ENCODE data around the gene ENPP1. TPM values are rescaled to one million over a fixed set of nuclear protein-coding genes. Genes with fewer than 3 reads are reported as not detected.
"Not testable (repeated sequence)": the region's sequence is repeated elsewhere in the genome, so short reads cannot be mapped to it uniquely, and the experiment has no call there.

ENPP1 gene
- total RNA-seq, 1 experiment from 2014 or later = 6.5 TPM

DNA sequence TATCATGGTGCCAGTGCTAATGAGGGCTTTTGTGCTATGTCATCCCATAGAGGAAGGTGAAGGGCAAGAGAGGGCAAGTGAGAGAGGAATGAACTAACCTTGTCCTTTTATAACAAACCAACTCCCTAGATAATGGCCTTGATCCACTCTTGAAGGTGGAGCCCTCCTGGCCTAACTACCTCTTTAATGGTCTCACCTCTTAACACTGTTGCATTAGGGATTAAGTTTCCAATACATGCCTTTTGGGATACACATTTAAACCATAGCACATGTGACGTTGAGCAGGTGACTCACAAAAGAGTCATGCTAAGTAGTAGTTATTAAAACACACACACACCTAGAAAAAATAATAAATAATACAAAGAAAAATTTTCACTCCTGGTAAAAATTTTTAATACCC, 106.4 kb downstream of the ENPP1 start (continued):
- TF ChIP-seq, protein P1, sequence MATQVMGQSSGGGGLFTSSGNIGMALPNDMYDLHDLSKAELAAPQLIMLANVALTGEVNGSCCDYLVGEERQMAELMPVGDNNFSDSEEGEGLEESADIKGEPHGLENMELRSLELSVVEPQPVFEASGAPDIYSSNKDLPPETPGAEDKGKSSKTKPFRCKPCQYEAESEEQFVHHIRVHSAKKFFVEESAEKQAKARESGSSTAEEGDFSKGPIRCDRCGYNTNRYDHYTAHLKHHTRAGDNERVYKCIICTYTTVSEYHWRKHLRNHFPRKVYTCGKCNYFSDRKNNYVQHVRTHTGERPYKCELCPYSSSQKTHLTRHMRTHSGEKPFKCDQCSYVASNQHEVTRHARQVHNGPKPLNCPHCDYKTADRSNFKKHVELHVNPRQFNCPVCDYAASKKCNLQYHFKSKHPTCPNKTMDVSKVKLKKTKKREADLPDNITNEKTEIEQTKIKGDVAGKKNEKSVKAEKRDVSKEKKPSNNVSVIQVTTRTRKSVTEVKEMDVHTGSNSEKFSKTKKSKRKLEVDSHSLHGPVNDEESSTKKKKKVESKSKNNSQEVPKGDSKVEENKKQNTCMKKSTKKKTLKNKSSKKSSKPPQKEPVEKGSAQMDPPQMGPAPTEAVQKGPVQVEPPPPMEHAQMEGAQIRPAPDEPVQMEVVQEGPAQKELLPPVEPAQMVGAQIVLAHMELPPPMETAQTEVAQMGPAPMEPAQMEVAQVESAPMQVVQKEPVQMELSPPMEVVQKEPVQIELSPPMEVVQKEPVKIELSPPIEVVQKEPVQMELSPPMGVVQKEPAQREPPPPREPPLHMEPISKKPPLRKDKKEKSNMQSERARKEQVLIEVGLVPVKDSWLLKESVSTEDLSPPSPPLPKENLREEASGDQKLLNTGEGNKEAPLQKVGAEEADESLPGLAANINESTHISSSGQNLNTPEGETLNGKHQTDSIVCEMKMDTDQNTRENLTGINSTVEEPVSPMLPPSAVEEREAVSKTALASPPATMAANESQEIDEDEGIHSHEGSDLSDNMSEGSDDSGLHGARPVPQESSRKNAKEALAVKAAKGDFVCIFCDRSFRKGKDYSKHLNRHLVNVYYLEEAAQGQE (IDR thresholded peaks at IDR 0.05; ENCODE audit: low read depth) = no peak
- TF ChIP-seq RAD21 (IDR thresholded peaks at IDR 0.05; ENCODE audit: low read depth) = no peak

DNA sequence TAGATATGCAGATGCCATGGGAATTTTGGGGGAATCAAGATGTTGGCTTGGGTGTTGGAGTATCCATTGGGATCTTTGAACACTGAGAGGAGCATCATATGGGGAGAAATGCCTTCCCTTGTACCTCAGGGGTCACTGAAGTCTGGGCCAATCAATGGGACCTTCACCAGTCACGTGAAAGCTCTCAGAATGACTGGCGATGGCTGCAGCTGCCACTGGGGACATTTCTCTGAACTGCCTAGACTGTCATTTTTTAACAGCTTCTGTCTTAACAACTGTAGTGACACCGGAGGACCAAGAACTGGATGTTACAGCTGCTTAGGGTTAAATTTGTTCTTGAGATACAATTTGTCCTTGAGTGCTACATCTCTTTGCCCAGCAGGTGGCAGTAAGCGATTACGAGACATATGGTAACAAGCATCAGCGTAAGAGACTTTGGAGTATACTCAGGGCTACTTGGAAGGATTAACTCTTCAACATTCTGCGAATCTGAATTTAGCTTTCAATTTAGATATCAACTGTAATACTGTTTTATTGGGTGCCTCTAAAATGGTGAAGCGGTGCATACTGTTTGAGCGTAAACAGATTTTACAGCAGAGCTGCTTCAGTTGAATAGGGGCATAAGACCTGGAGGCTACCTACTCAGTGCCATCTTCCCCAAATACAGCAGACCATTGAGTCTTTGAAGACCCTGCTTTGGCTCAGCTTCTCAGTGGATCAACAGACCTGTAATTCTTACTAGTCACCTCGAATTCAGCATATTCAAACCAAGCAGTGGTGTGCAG, 107.3 kb downstream of the ENPP1 start:
- Histone ChIP-seq H3K27me3 (ENCODE audit: insufficient read depth, low read length) (no peaks in the 10 kb centered on the region), H4K20me1 (ENCODE audit: insufficient read depth) (no peaks in the 10 kb centered on the region), H3K4me1 (ENCODE audit: control insufficient read depth in 1 of 2, insufficient read depth in 2 of 2, low read length in 2 of 2) (0 out of 4 replicates have a peak, but pooled peaks cover 0 to 7% of the 10 kb centered on the region in 2 experiments), H3K27ac (ENCODE audit: low read depth, low read length) (no peak overlapping the region), H3K9me2 (ENCODE audit: insufficient read depth) (no peaks in the 10 kb centered on the region), H3K4me2 (ENCODE audit: low read length) (peak overlapping the region; percentile 47), H3K79me2 (ENCODE audit: insufficient read depth, low read length) (no peaks in the 10 kb centered on the region), H3K4me3 (replicated peaks in 1 of 2; ENCODE audit: low read depth in 1 of 2, low read length in 2 of 2) (no peak overlapping the region), H3K9me3 (ENCODE audit: control insufficient read depth in 1 of 2, insufficient read depth in 1 of 2, low read depth in 1 of 2, low read length in 2 of 2) (no peaks in the 10 kb centered on the region), H3K36me3 (ENCODE audit: control insufficient read depth in 1 of 2, insufficient read depth in 2 of 2, low read length in 2 of 2) (no peaks in the 10 kb centered on the region), H3K9ac (ENCODE audit: low read length) (no peak overlapping the region), H2AFZ (ENCODE audit: low read depth, low read length, poor library complexity, severe bottlenecking) (peak overlapping the region; percentile 100)
- peak; percentile 92 for ATAC-seq
- ChIA-PET POLR2A (interaction anchor here (2.1 kb wide), 1 partner anchor 36 kb away, joined by 5 read pairs; the partner anchor contains the start of gene CCN2), CTCF (interaction anchor here (0.7 to 2.6 kb wide), 16 partner anchors 9 to 386 kb away, joined by 3 to 28 read pairs (median 4); no protein-coding TSS in a partner anchor), RAD21 (ENCODE audit: low non-redundant PET in 1 of 2, low total read pairs in 2 of 2, uncharacterized antibody in 2 of 2, unreplicated experiment in 2 of 2) (no interaction called here)
- no TSS peak for BruUV-seq (replicated peaks)
- TF ChIP-seq POLR2AphosphoS5 (IDR thresholded peaks at IDR 0.05; ENCODE audit: low read depth, low read length) (no peak), SRF (IDR thresholded peaks at IDR 0.05; ENCODE audit: low read depth) (no peak), CTCF (IDR thresholded peaks at IDR 0.05 in 2 of 3, conservative IDR thresholded peaks at IDR 0.05 in 1 of 3; ENCODE audit: borderline replicate concordance in 1 of 3, insufficient read depth in 1 of 3, low read depth in 2 of 3, low read length in 2 of 3) (peak; percentile 75 to 94 (median 87)), RAD21 (IDR thresholded peaks at IDR 0.05; ENCODE audit: low read depth) (peak; percentile 78), CBX3 (IDR thresholded peaks at IDR 0.05; ENCODE audit: low read depth) (0 out of 2 replicates have a peak, but pooled peaks have one; percentile 47)
- intact Hi-C loops (cut with micrococcal nuclease) = no loop called here
- DNase-seq (ENCODE audit: low read depth, low spot score) = peak; percentile 68

- H3K79me2 ChIP-seq (ENCODE audit: insufficient read depth, low read length); H3K27ac ChIP-seq (ENCODE audit: low read depth, low read length); H3K4me3 ChIP-seq (replicated peaks in 1 of 2; ENCODE audit: low read depth in 1 of 2, low read length in 2 of 2); H3K27me3 ChIP-seq (ENCODE audit: insufficient read depth, low read length); RAD21 ChIA-PET (ENCODE audit: low non-redundant PET in 1 of 2, low total read pairs in 2 of 2, uncharacterized antibody in 2 of 2, unreplicated experiment in 2 of 2); H4K20me1 ChIP-seq (ENCODE audit: insufficient read depth); ATAC-seq; H2AFZ ChIP-seq (ENCODE audit: low read depth, low read length, poor library complexity, severe bottlenecking); BruUV-seq (replicated peaks); H3K9me3 ChIP-seq (ENCODE audit: control insufficient read depth in 1 of 2, insufficient read depth in 1 of 2, low read depth in 1 of 2, low read length in 2 of 2); H3K4me2 ChIP-seq (ENCODE audit: low read length); DNase-seq (ENCODE audit: low read depth, low spot score); H3K36me3 ChIP-seq (ENCODE audit: control insufficient read depth in 1 of 2, insufficient read depth in 2 of 2, low read length in 2 of 2); H3K9me2 ChIP-seq (ENCODE audit: insufficient read depth); H3K9ac ChIP-seq (ENCODE audit: low read length); H3K4me1 ChIP-seq (ENCODE audit: control insufficient read depth in 1 of 2, insufficient read depth in 2 of 2, low read length in 2 of 2); intact Hi-C loops (cut with micrococcal nuclease): not testable (repeated sequence)
- ChIA-PET POLR2A (interaction anchor here (2.1 kb wide), 1 partner anchor 35 kb away, joined by 5 read pairs; the partner anchor contains the start of gene CCN2), CTCF (interaction anchor here (1.8 to 2.6 kb wide), 4 partner anchors 8 to 363 kb away, joined by 5 to 28 read pairs (median 20); no protein-coding TSS in a partner anchor)
Observed at GRCh38 chr6:131916091-131916796, 108.4 kb downstream of the ENPP1 start.

Measured in HCT116 (cell line).